Panc1 (cell line): ENCODE measurements around the gene VPS52. TPM values are rescaled to one million over a fixed set of nuclear protein-coding genes. Genes with fewer than 3 reads are reported as not detected.

Experiments used
- ATAC-seq: fragments of 200-7000 bp; cut with Tn5 transposase; 2 replicates; pipeline ENCODE4 v1.9.1; 2020; ENCODE audit warnings: mild to moderate bottlenecking, moderate library complexity
- BruUV-seq: library from RNA; stranded (reverse); fragments of 400-500 nt; replicated peaks from 2 replicates; lab custom pipeline; 2021; lab: Mats Ljungman, UMichigan
- CTCF ChIA-PET: fragments of 300-600 bp; sonication (Branson Sonifier 250); formaldehyde crosslinking; loops from one replicate; lab custom pipeline; 2022; ENCODE audit warnings: antibody characterized with exemption; lab: Charles Lee
- POLR2A ChIA-PET: fragments of 300-600 bp; sonication (Branson Sonifier 250); formaldehyde crosslinking; loops from one replicate; lab custom pipeline; 2022; ENCODE audit warnings: antibody characterized with exemption; lab: Charles Lee
- DNase-seq: peaks from one replicate; pipeline ENCODE4 v3.0.0-alpha.2; 2010; ENCODE audit warnings: low read depth, low spot score
- H3K27ac ChIP-seq: 2 replicates; pipeline ENCODE4 v1.5.1; 2011; ENCODE audit warnings: mild to moderate bottlenecking, low read length, inconsistent platforms
- H3K27me3 ChIP-seq: fragments of 200-500 bp; sonication (Bioruptor generic); 2 replicates; pipeline ENCODE4 v1.6.0; 2014; ENCODE audit warnings: low read length, inconsistent platforms; ENCODE audit not compliant: control insufficient read depth, insufficient read depth
- H3K36me3 ChIP-seq: fragments of 200-500 bp; sonication (Bioruptor generic); 2 replicates; pipeline ENCODE4 v1.5.1; 2014; ENCODE audit warnings: inconsistent platforms, mild to moderate bottlenecking, low read length, moderate library complexity; ENCODE audit not compliant: control insufficient read depth, insufficient read depth
- H3K4me1 ChIP-seq: 2 replicates; pipeline ENCODE4 v1.5.1; 2011; ENCODE audit warnings: inconsistent platforms, mild to moderate bottlenecking, low read length, moderate library complexity; ENCODE audit not compliant: control insufficient read depth, insufficient read depth
- H3K4me3 ChIP-seq, 2 experiments: 2 replicates each; pipeline ENCODE4 v1.5.1; 2011 to 2012; ENCODE audit warnings: low read depth in 2 of 2, low read length in 2 of 2, mild to moderate bottlenecking in 2 of 2, inconsistent platforms in 1 of 2, moderate library complexity in 1 of 2
- H3K9me3 ChIP-seq: fragments of 200-500 bp; sonication (Bioruptor generic); 2 replicates; pipeline ENCODE4 v1.5.1; 2014; ENCODE audit warnings: low read depth, mild to moderate bottlenecking, inconsistent platforms, low read length, moderate library complexity; ENCODE audit not compliant: control insufficient read depth, insufficient read depth
- CTCF ChIP-seq: fragments of 450-650 bp; IDR thresholded peaks from 2 replicates; pipeline ENCODE4 v1.5.1; 2017; ENCODE audit warnings: mild to moderate bottlenecking
- POLR2AphosphoS5 ChIP-seq: IDR thresholded peaks from 2 replicates; pipeline ENCODE4 v1.6.1; 2012; ENCODE audit warnings: mild to moderate bottlenecking, low read depth, low read length, moderate library complexity
- REST ChIP-seq, 2 experiments: IDR thresholded peaks; 2 replicates each; pipeline ENCODE4 v1.6.1; 2011 to 2012; ENCODE audit warnings: low read depth in 2 of 2, control low read depth in 1 of 2, low read length in 1 of 2, mild to moderate bottlenecking in 1 of 2, moderate library complexity in 1 of 2; ENCODE audit not compliant: insufficient read depth in 1 of 2
- SIN3A ChIP-seq: IDR thresholded peaks from 2 replicates; pipeline ENCODE4 v1.6.1; 2012; ENCODE audit warnings: low read depth, mild to moderate bottlenecking, low read length, moderate library complexity, borderline replicate concordance; ENCODE audit not compliant: insufficient read depth
- TCF7L2 ChIP-seq: IDR thresholded peaks from 2 replicates; pipeline ENCODE4 v1.6.1; 2011; ENCODE audit warnings: mild to moderate bottlenecking, low read depth, low read length, inconsistent platforms
- in situ Hi-C: cut with HindIII; loops from 2 replicates; pipeline ENCODE4 v1.10.0; 2016; ENCODE audit warnings: low sequenced_read_pairs, low pct_unique_long_range_greater_than_20kb
- intact Hi-C: fragments of 100-400 bp; cut with micrococcal nuclease; formaldehyde crosslinking; loops from one replicate; pipeline ENCODE4 v1.10.0; 2022; ENCODE audit not compliant: unreplicated experiment
- total RNA-seq: library from RNA; stranded (reverse); gene quantifications from one replicate; pipeline ENCODE4 v1.2.1, GENCODE V29; 2021; ENCODE audit not compliant: unreplicated experiment

The VPS52 gene
- total RNA-seq, 1 experiment from 2014 or later: 77.7 TPM

GRCh38 chr6:33213166-33213988, 58.3 kb downstream of the VPS52 start:
- H3K4me1 ChIP-seq: peaks cover 14% of the 10 kb centered on the region
- ChIA-PET CTCF (no interaction called here), POLR2A (no interaction called here)
- TF ChIP-seq POLR2AphosphoS5 (peak; percentile 59), SIN3A (peak; percentile 20; the same call in 1 of the 2 replicates), TCF7L2 (no peak)
- no peaks in the 10 kb centered on the region for H3K27me3 ChIP-seq
- BruUV-seq: no TSS peak
- H3K27ac ChIP-seq: peak overlapping the region; percentile 77
- no peaks in the 10 kb centered on the region for H3K9me3 ChIP-seq
- in situ Hi-C loops (no loop called here), intact Hi-C loops (no loop called here)
- ATAC-seq (peak; percentile 47), DNase-seq (no peak)
- no peaks in the 10 kb centered on the region for H3K36me3 ChIP-seq
- H3K4me3 ChIP-seq: peak overlapping the region; percentile 51 to 57

GRCh38 chr6:33212857-33213165, 58.9 kb downstream of the VPS52 start:
- TF ChIP-seq POLR2AphosphoS5 (no peak; the same call in 1 of the 2 replicates), TCF7L2 (no peak), REST (IDR thresholded peaks at IDR 0.05; ENCODE audit: insufficient read depth in 1 of 2, low read depth in 2 of 2, low read length in 1 of 2) (no peak), CTCF (no peak), SIN3A (no peak)
- H3K27ac ChIP-seq: peak overlapping the region; percentile 77
- no peaks in the 10 kb centered on the region for H3K27me3 ChIP-seq
- H3K36me3 ChIP-seq: no peaks in the 10 kb centered on the region; the same call in 1 of the 2 replicates
- in situ Hi-C loops: no loop called here
- DNase-seq (no peak), ATAC-seq (no peak)
- BruUV-seq: no TSS peak
- ChIA-PET POLR2A (interaction anchor here (0.5 kb wide), 1 partner anchor 176 kb away, joined by 4 read pairs; no protein-coding TSS in a partner anchor), CTCF (no interaction called here)
- peak overlapping the region; percentile 51 to 57 for H3K4me3 ChIP-seq
- intact Hi-C loops: no loop called here
- no peaks in the 10 kb centered on the region for H3K9me3 ChIP-seq
- peaks cover 14% of the 10 kb centered on the region for H3K4me1 ChIP-seq
